Head of caudate nucleus (tissue), 42 donors: Measurements from ENCODE around the gene RRP8.

ENCODE experiments used
- DNase-seq, 42 donors: peaks; one replicate each; pipeline versions ENCODE4 v3.0.0 to v3.0.0-alpha.2; 2020 to 2021; ENCODE audit warnings: mixed read lengths in 7 of 42
- intact Hi-C: fragments of 100-400 bp; cut with DNase I; formaldehyde crosslinking; loops from one replicate; pipeline ENCODE4 v1.15.0; 2022

Gene RRP8

DNA sequence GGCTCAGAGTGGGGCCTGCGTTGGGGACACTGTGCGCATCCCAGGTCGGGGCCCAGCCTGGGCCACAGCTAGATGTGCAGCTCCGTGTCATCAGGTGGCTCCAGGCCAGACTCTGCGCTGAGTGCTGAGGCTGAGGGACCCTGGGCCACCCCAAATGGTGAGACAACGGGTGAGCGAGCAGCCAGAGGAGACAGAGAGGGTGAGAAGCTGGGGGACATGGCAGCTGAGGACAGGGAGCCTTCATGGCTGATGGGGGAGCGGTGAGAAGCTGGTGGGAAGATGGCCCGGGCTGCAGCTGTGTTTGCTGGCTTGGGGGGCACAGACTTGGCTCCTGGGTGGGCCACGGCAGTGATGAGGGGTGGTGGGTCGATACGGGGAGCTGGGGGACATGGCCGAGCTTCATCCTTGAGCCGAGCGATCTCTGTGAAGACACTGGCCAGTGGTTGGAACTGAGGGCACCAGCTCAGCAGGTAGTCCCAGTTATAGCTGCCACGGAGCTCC, 18.3 kb upstream of the RRP8 start:
- no peak for DNase-seq
- intact Hi-C loops = no loop called here

- intact Hi-C loops = no loop called here
- no peak for DNase-seq
Observed at GRCh38 chr11:6620636-6621035, 17.2 kb upstream of the RRP8 start.

DNA sequence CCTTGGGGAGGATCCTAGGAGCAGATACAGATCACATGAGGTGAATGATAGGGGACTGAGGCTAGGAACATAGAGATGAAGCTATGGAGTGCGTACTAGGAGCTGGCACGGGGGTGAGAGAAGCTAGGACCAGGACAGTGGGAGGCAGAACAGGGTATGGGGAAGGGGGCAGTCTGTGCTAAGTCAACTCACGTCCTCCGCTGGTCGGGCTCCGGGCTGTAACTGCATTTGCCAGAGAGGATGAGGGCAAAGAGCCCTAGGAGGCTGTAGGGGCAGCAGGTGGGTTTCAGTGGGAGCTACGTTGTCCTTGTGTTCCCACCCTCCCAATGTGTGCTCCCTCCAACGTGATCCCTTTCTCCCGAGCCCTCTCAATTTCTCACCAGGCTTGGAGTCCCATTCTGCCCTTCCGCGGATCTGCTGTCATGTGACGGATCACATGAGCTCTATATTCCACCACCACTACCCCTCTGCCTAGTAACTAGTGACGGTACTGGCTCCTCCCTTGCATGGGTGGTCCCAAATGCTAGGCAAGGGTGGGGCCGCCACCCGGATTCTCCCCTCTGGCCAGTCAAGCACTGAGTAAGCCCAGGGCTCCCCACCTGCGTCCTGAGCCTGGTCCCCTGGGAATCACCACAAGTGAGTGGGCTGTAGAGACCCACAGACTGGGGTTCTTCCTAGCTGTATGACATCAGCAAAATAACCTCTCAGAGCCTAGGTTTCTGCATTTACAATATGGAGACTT, 15.8 kb upstream of the RRP8 start, which contains the start of gene TPP1:
Gene TPP1 (minus strand): TSS at position 419 of the 742 bp plus-strand sequence. CDS start 22 bp downstream, at position 397.
- intact Hi-C loops = no loop called here

GRCh38 chr11:6618117-6619003, 14.9 kb upstream of the RRP8 start:
- intact Hi-C loops = no loop called here

More for the DNA sequence above, 15.8 kb upstream of the RRP8 start, which contains the start of gene TPP1:
- DNase-seq = peak; percentile 88 to 99 (median 97)

DNA sequence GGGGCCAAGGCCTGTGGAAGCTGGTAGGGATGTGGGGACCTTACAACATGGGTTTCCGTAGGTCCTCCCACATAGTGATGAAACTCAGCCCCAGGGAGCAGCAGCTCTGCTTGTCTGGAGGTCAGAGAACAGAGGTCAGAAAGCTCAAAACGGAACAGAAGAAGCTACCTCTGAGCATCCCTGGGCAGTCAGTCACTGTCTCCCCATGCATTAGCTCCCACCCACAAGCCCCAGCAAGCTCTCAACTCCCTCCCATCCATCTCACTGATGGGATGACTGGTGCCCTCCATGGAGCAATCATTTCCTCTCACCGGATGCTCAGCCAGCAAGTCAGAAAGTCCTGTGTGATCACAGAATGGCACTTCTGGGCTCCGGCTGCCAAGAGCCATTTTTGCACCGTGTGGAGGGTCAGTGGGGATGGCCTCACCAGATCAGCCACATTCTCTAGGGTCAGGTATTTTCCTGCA, 13.9 kb upstream of the RRP8 start:
- DNase-seq = no peak
- intact Hi-C loops = no loop called here

More at GRCh38 chr11:6618117-6619003, 14.9 kb upstream of the RRP8 start:
- DNase-seq = peak in 35 of 42 donors; percentile 18 to 77 (median 56)

- intact Hi-C loops = no loop called here
- no peak for DNase-seq
Observed at GRCh38 chr11:6616596-6617250, 13.3 kb upstream of the RRP8 start.

GRCh38 chr11:6615882-6616585, 12.6 kb upstream of the RRP8 start:
- no peak for DNase-seq
- intact Hi-C loops = no loop called here

GRCh38 chr11:6615046-6615445, 11.6 kb upstream of the RRP8 start:
- intact Hi-C loops = no loop called here
- DNase-seq = peak in 1 of 42 donors; percentile 11

DNA sequence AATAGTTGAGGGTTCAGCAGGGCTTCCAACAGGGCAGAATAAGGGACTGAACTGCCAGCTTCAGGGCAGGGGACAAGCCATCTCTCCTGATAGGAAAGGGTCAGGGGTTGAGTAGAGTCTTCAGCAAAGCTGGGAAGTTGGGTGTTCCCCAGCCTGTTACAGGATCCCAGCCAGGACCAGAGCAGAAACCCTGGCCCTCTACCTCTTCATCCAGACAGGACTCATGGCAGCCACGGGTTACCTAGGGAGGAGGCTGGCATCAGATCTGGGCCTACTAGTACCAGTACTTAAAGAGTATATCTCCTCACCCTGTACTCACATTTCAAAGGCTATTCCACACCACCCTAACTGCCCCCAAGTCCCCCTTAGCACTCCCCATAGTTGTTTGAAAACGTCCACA, 11.0 kb upstream of the RRP8 start:
- peak in 1 of 42 donors; percentile 14 for DNase-seq
- intact Hi-C loops = no loop called here

DNA sequence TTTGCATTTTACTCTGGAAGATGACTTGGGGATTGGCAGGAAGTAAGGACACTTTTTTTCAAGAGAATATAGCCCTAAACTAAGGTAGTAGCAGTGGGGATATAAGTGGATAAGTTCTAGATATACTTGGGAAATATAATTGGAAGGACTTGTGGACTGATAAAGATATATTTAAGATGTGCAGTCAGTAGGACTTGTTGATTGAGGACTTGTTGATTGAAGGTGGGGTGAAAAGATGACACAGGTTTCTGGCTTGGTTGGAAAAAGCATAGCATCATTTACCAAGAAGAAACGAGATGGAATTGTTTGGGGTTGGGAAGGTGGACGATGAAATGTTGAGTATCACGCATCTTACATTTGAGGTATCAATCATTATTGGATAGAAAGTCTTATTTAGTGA, 10.1 kb upstream of the RRP8 start:
- no peak for DNase-seq
- intact Hi-C loops = no loop called here

- peak; percentile 94 to 99 (median 98) for DNase-seq
- intact Hi-C loops = no loop called here
Observed at GRCh38 chr11:6612213-6613041, 9.0 kb upstream of the RRP8 start, which contains the start of gene TAF10. TSS of gene TAF10 (minus strand) at chr11:6612216. CDS start at chr11:6612189, 27 bp downstream.

DNA sequence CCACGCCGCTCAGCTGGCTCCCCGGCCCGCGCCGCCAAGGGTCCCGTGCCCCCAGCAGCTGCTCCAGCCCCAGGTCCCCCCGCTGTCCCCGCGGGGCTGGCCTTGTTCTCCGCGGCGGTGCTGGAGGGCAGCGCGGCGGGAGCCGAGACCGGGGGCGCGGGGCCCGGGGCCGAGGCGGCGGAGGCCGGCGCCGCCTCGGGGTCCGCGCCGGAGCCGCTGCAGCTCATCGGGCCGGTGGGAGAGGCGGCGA, 8.5 kb upstream of the RRP8 start:
- intact Hi-C loops = loop anchor here (2.0 kb wide), 1 partner anchor 71 kb away; the partner anchor contains the start of gene MRPL17
- DNase-seq = peak in 1 of 42 donors; percentile 58

DNA sequence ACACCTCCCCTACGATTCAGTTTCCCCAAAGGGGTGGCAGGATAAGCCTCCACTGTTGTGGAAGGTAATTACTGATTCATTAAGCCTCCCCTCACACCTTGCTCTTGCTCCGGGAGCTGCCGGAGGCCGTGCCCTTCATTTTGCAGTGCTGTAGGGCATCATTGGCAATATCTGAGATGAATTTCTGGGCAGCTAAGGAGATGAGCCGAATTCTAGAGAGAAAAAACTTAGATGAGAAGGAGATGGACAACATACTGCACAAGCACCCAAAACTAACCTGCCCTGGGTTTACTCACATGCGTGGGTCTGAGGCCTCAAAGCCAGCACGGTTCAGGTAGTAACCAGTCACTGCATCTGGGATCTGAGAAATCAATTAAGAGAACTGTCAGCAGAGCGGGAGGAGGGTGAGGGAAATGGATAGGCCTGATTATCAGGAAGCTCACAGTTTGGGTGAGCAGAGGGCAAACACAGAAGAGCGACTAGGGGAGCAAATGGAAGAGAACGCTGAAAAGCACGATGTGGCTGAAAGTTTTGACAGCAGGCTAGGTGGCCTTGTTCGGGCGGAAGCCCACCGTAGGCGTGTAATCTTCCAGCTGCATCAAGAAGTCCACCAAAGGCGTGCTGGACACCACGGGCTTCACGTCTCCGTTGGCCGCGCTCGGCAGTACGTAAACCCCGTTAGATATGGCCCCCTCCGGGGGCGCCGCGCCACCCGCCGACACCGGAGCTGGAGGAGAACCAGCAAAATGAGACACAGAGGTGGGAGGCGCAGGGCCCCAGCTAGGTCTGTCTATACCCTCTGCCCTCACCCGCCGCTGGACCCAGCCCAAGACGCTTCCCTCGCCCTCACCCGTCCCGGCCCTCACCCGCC, 7.9 kb upstream of the RRP8 start:
- DNase-seq = peak in 29 of 42 donors; percentile 26 to 71 (median 46)
- intact Hi-C loops = loop anchor here (2.0 kb wide), 1 partner anchor 71 kb away; the partner anchor contains the start of gene MRPL17

DNA sequence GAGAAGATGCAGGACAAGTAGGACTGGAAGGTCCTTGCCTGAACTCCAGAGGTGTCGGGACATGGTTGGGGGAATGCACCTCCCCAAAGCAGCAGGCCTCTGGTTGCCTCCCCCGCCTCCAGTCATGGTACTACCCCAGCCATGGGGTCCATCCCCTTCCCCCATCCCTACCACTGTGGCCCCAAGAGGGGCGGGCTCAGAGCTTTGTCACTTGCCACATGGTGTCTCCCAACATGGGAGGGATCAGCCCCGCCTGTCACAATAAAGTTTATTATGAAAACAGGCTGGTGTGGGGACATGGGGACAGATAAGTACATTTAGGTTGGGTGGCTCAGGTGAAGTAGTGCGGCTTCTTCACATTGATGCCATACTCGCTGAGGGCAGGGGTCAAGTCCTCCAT, 7.2 kb upstream of the RRP8 start:
- peak in 2 of 42 donors; percentile 12 to 22 for DNase-seq

GRCh38 chr11:6609502-6610015, 6.1 kb upstream of the RRP8 start:
- DNase-seq = peak in 5 of 42 donors; percentile 5 to 27 (median 9)
- intact Hi-C loops = loop anchor here (2.0 kb wide), 1 partner anchor 73 kb away; the partner anchor contains the start of gene MRPL17

More for the DNA sequence above, 7.2 kb upstream of the RRP8 start:
- intact Hi-C loops = loop anchor here (2.0 kb wide), 1 partner anchor 72 kb away; the partner anchor contains the start of gene MRPL17
